ACHN (cell line): ENCODE results near the gene HOXD9.

Experiments
- DNase-seq: peaks from one replicate; pipeline ENCODE4 v3.0.0-alpha.2; 2015
- in situ Hi-C: cut with HindIII; loops from 2 replicates; pipeline ENCODE4 v1.10.0; 2017; ENCODE audit warnings: low sequenced_read_pairs, low pct_ligation_motif_present, low pct_unique_long_range_greater_than_20kb

HOXD9 gene

DNA sequence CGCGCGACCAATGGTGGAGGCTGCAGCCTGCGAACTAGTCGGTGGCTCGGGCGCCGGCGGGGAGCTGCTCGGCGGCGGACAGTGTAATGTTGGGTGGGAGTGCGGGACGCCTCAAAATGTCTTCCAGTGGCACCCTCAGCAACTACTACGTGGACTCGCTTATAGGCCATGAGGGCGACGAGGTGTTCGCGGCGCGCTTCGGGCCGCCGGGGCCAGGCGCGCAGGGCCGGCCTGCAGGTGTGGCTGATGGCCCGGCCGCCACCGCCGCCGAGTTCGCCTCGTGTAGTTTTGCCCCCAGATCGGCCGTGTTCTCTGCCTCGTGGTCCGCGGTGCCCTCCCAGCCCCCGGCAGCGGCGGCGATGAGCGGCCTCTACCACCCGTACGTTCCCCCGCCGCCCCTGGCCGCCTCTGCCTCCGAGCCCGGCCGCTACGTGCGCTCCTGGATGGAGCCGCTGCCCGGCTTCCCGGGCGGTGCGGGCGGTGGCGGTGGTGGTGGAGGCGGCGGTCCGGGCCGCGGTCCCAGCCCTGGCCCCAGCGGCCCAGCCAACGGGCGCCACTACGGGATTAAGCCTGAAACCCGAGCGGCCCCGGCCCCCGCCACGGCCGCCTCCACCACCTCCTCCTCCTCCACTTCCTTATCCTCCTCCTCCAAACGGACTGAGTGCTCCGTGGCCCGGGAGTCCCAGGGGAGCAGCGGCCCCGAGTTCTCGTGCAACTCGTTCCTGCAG lies at the start of gene HOXD9:
Gene HOXD9 (plus strand): TSS at position 37 of the 728 bp plus-strand sequence. CDS start 50 bp downstream, at position 87.
- in situ Hi-C loops: no loop called here
- DNase-seq: peak; percentile 83

DNA sequence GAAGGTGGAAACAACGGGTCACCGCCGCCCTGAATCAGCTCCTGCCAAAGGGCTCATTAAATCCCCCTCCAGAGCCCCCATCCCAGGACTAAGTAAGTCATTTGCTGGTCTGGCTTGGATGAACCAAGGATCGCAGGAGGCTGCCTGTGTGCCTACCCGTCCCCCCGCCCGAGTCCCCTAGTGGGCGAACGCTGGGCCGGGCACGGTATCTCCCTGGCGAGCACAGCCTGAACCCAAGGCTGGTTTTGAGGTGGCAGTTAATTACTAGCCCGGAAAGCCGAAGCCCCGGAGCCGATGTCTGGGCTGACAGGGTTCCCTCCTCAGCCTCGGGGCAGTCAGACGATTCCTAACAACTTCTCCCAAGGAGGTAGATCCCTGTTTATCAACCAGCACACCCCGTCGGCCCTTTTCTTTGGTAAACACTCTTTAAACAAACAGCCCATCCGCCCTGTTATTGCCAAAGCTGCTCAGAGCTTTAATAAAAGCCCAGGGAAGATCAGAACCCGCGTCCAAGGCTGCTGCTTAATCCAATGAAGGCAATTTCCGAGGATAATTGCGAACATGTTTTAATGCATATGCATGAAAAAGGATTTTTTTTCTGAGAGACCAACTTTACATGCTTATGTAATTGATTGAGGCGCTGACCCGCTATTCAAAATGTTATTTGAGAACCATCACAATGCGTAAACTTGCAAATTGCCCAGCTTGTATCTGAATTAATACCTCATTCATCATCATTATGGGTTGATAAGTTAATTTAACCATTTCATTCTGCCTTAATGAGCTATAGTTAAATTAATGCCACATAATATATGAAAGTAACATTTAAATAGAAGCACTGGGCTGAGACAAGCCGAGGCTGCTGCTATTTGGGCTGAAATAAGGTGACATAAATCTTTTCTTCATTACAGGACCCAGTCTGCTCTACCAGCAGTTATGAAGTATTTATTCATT lies 49.3 kb upstream of the HOXD9 start:
- DNase-seq: no peak
- in situ Hi-C loops: no loop called here

DNA sequence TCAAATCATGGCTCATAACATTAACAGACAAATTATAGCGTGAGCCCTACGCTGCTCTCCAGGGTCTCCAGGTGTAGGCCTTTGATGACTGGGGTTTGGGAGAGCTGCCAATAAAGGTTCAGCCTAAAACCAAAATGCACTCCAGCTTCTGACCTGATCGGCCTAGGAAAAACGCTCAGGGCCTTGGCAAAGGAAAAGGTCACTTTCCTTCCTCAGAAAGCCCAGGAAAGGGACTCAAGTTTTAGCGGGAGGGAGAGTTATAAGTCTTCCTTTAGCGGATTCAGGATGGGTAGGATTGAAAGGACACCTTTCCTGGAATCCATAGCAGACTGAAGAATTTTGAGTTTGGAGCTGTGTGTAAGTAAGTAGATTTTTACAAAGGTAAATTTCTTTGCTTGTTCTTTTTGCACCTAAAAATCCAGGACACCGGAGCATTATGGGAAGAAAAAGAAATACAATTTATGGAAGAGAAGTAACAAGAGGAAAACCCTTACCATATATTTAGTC lies 47.5 kb upstream of the HOXD9 start:
- in situ Hi-C loops: no loop called here
- no peak for DNase-seq

DNA sequence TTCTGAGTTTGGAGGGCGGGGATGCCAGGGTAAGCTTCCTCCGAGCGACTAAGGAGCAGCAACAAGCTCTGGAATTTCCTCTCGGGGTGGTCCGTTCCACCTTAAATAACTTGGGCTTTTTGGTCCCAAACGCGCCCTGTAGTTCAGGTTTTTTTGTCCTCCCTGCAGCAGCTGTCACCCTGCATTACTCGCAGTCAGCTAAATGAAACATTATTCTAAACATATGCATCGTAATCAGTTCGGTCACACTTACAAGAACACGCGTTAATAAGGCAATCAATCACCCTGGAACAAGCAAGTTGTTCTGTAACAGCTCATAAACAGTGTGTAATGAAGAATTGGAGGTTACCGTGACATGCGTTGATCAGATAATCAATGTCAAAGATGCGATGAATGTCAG lies 47.0 kb upstream of the HOXD9 start:
- DNase-seq: no peak
- in situ Hi-C loops: no loop called here

DNA sequence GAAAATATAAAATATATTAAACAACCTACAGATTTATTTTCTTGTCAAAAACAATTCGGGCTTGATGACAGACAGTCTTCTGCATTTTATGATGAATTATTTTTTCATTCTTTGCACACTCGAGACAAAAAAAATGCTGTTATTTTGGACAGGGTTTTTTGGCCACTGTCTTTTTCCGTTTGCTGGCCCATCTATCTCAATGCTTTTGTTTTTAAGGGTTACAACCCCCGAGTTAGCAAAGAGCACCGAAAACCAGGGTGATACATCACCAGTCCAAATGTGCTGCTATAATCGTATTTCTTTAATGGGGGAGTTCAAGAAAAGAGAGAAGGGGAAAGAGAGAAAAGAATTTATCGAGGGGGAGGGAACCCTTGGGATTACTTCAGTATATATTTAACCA lies 46.5 kb upstream of the HOXD9 start:
- in situ Hi-C loops: no loop called here
- DNase-seq: no peak

DNA sequence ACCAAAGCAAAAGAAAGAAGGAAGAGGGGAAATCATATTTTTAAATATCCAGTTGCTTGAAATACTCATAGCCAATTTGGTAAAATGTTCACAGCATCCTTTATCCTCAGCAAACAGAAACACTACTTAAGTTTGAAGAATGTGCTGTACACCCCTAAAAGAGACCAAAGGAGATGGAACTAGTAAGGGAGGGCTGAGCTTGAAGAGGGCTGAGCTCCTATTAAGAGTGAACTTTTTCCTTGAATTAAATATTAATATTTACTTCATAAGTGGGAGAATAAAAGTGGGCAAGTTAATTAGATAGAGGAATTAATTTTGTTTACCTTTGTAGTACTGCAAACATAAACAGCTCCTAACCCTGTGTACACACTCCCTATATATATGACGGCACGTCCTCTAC lies 45.7 kb upstream of the HOXD9 start:
- no peak for DNase-seq
- in situ Hi-C loops: no loop called here

DNA sequence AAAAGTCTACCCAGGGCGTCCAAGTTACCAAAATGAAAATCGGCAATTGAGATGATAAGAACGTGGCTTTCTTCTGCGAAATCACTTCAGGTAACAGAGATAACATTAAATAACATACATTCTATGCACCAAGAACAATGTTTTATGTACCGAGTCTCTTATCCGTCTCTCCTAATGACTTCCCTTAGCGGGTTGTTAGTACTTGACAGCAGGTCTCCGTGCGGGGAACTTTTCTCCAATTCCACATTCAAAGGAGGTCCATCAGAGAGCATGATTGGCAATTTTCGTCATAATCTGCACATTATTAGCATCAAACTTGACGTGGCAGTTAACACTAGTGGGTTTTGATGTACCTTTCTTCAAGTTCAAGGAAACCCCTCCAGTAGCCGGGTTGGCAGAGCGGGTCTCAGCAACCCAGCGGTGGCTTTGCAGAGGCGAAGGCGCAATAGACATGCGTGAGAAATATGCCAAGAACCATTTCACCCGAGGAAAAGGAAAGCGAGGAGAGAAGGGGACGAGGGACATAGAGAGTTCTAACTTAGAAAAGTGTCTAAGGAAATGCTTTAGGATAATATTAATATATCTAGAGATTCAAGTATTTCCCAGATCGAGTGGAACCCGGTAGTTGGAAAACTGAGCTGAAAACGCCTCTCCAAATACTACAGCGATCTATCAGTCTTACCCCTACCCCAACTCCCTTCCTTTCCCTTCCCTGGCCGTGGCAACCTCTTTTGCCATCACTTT lies 43.8 kb upstream of the HOXD9 start:
- DNase-seq: no peak
- in situ Hi-C loops: no loop called here

DNA sequence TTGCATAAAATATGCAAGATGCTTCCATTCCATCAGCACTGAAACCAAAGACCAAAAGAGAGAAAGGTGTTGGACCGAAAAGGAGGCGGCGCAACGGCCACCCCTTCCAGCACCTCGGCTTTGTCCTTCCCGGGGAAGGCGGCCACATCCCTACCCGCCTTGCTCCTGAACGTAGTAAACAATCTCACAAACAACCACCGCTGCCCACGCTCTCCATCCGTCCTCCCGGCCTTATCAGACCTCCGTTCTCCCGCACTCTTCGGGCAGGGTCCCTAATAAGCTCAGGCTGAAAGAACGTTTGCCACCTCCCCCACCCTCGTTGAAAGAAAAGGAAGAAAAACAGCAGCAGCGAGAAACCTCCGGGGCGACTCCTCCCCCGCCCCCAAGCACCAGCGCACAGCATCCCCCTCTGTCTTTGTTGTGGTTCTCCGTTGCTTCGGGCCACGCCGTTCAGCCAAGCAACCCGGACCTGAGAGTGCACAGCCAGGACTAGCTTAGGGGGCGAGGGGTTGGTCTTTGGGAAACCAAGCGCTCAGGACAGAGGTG lies 43.2 kb upstream of the HOXD9 start:
- no peak for DNase-seq
- in situ Hi-C loops: no loop called here

DNA sequence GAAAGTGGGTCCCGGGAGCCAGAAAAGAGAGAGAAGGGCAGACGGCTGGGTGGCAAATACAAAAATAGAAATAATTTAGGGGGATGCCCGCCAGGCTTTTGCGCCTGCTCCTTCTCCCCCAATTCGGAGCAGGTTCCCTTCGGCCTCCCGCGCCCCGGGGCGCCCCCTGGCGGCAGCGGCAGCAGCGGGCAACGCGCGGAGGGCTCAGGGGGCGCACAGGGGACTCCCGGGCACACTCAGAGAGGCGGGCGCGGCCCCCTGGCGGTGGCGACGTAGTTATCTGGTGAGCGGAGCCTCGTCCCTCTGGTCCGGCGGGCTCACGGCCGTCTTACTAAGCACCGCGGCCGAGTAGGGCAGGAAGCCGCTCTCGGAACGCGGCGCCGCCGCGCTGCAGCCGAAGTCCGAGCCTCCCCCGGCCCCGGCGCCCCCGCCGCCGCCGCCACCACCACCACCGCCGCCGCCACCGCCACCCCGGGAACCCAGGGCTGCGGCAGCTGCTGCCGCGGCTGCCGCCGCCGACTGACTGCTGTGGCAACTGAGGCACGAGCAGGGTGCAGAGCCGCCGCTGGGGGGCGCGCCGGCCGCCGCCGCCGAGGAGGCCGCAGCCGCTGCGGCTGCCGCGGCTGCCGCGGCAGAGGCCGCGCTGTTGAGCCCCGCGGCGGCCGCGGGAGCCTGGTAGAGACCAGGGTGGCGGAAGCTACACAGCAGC lies 42.5 kb upstream of the HOXD9 start:
- in situ Hi-C loops: no loop called here
- peak; percentile 59 for DNase-seq

DNA sequence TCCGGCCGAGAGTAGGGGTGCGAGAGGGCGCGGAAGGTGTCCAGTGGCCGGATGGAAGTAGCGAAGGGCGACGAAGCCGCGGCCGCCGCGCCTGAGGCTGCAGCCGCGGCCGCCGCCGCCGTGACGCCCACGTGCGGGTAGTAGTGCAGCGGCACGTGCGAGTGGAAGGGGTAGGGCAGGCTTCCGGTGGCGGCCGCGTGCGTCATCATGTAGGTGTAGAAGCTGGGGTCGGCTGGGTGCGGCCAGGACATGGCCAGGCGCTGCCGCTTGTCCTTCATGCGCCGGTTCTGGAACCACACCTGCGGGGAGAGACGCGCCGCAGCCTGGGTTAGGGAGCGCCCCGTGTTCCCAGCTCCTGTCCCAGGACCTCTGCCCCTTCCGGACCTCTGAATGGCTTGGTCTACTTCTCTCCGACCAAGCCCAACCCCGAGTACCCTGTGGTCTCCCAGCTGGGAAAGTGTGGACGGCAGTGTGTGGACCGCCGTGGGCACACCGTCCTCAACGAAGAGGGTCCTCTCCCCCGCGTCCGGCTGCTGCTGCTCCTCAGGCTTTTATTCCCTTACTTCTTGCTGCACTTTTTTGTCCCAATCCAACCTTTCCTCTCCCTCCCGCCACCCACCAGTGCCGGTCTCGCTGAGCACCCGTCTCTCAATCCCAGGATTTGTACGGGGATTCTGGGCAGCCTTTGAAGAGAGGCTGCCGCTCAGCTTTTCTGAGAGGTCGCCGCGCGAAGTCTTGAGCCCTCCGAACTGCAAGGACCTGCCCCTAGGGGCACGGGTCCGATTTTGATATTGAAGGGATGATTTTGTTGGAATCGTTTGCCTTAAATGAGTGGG lies 41.8 kb upstream of the HOXD9 start:
- in situ Hi-C loops: no loop called here

DNA sequence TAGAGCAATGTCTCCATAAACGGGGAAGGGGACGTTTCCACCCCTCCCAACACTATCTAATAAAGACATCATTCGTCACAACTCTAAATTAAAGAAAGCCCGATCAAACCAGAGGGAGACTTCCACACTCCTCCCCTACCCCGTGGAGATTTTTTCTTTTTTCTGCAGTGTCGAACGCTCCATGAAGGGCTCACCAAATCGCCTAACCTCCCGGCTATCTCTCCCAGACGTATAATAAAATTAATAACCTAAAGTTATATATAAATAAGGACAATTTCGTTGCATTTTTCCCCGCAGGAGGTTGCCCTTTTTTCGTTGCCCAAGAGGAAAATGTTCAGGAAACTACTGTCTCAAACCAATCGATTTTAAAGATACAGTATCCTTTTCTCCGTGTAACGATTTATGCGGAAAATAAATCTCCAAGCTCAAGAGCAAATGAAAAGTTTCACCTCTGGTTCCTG lies 41.1 kb upstream of the HOXD9 start:
- DNase-seq: no peak
- in situ Hi-C loops: no loop called here

More for the DNA sequence above, 41.8 kb upstream of the HOXD9 start:
- DNase-seq: no peak

DNA sequence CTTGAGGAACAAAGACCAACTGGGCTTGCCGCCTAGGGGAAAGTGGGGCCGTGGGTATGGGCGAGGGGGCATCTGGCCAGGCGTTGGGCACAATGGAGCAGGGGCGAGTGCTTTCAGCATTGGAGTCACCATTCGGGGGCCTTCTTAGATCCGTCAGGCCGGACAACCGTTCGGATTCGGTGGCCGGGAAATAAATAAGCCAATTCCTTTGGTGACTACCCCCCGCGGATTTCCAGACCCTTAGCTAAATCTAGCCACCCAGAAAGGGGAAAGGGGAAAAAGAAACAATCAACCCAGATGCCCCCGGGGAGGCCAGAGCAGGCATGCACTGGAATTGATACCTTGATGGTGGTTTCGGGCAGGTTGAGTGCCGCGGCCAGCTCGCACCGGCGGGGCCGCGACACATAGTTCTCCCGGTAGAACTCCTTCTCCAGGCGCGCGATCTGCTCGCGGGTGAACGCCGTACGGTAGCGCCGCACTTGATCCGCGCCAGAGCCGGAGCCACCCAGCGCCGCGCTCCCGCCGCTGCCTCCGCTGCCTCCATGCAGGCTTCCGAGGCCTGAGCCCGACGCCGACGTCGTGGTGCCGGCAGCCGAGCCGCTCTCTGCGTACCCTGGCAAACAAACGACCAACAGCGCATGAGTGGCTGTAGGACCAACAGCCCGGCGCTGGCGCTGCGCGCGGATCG lies 40.5 kb upstream of the HOXD9 start:
- in situ Hi-C loops: no loop called here
- DNase-seq: no peak

DNA sequence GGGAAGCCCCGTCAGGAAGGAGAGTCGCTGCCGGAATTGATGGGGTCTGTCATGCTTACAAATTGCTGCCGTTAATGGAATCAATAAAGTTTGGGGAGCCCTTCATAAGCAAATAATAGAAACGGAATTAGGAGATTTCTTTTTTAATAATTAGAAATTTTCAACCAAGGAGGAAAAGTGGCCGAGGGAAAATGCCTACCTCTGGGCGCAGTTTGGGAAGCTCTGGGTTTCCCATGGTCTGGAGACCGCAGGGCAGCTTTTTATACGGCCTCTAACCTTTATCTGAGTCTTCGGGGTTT lies 40.0 kb upstream of the HOXD9 start:
- in situ Hi-C loops: no loop called here
- DNase-seq: no peak

DNA sequence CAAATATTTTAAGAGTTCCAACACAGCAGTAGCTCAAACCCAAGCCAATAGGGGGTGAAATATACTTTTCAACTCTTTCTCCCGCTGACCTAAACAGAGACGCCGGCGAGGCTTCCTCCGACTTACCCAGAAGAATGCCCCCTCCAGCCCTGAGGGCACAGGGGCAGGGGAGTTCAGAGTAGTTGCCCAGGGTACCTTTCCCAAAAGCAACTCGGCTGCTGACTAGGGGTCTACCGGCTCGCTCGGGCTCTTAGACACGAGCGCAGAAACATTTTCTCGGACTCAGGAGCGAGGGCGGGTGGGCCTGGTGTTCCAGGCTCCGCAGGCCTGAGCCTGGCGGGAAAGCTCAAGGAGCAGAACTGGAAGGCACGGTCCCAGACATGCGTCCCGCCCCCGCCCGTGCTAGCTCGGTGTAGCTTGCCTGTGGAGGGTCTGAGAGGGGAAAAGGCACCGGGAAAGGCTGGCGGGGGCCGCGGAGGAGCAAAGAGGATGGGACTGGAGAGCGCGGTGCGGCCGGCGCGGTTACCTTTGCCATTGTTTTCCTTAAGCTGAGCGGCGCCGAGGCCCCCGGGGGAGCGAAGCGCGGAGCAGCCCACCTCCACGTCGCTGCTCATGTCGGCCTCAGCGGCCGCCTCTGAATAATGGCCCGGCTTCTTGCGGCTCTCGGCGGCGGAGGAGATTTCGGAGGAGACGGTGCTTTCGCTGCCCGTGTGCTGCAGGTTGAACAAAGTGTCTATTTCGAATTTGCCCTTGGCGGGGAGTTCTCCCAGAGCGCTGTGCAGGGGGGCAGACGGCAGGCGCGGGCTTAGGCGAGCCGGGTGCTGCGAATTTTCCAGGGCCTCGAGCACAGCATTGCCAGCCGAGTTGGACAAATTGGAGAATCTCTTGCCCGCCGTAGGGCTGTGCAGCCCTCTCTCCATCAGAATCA lies 39.4 kb upstream of the HOXD9 start:
- in situ Hi-C loops: no loop called here
- no peak for DNase-seq

DNA sequence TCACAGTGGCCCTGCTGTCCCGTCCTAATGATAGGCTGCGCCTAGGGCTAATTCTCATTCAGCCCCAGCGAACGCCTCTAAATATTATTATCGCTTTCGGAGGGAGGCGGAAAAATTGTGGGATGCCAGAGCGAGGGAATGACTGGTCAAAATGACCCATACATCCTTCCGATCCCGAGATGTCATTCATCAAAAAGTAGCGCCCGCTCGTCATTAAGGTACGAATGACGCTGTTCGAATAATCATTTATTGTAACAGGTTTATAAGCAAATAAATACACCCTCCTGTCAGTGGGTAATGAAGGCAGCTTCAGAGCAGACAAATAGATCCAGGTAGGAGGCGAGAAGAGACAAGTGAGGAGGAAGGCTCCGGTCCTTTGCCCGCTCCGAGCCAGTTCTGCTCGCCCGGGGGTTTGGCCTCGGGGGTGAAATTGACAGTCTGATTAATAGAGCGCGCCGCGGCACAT lies 38.7 kb upstream of the HOXD9 start, which contains the start of gene EVX2:
Gene EVX2 (minus strand): TSS at position 167 of the 466 bp plus-strand sequence. CDS start 186 bp downstream, outside the sequence.
- in situ Hi-C loops: no loop called here

More for the DNA sequence above, 38.7 kb upstream of the HOXD9 start, which contains the start of gene EVX2:
- DNase-seq: no peak
